Measurements from ENCODE around the gene DDX59. TPM values are rescaled to one million over a fixed set of nuclear protein-coding genes. Genes with fewer than 3 reads are reported as not detected.

DDX59 gene
- total RNA-seq, 1 experiment from 2014 or later: 19.3 TPM

GRCh38 chr1:200625381-200625824, 44.3 kb downstream of the DDX59 start:
- BruUV-seq (replicated peaks): no TSS peak
- no peak overlapping the region for H3K4me3 Mint-ChIP-seq (ENCODE audit: low read depth, unreplicated experiment)
- no peaks in the 10 kb centered on the region for H3K27me3 Mint-ChIP-seq (ENCODE audit: unreplicated experiment)
- peaks cover 9% of the 10 kb centered on the region for H3K4me1 Mint-ChIP-seq (ENCODE audit: low read depth, unreplicated experiment)
- intact Hi-C loops (cut with micrococcal nuclease; ENCODE audit: unreplicated experiment): no loop called here
- H3K36me3 Mint-ChIP-seq (ENCODE audit: insufficient read depth, unreplicated experiment): peaks cover 10% of the 10 kb centered on the region
- DNase-seq: no peak
- H3K9me3 Mint-ChIP-seq (ENCODE audit: low read depth, unreplicated experiment): no peaks in the 10 kb centered on the region
- no peak for TF ChIP-seq CTCF (IDR thresholded peaks at IDR 0.05; ENCODE audit: unreplicated experiment)
- no peak overlapping the region for H3K27ac Mint-ChIP-seq (ENCODE audit: unreplicated experiment)
- CTCF ChIA-PET: interaction anchor here (0.6 to 0.9 kb wide), 3 partner anchors 36 to 387 kb away, joined by 3 to 7 read pairs (median 5); no protein-coding TSS in a partner anchor

GRCh38 chr1:200624679-200625335, 44.9 kb downstream of the DDX59 start:
- BruUV-seq (replicated peaks): no TSS peak
- intact Hi-C loops (cut with micrococcal nuclease; ENCODE audit: unreplicated experiment): loop anchor here (5.0 kb wide), 3 partner anchors 42 to 487 kb away; partner anchors contain the start of genes CACNA1S and DDX59
- no peak overlapping the region for H3K4me3 Mint-ChIP-seq (ENCODE audit: low read depth, unreplicated experiment)
- CTCF ChIA-PET: interaction anchor here (0.6 to 0.9 kb wide), 3 partner anchors 36 to 388 kb away, joined by 3 to 7 read pairs (median 5); no protein-coding TSS in a partner anchor
- no peak overlapping the region for H3K27ac Mint-ChIP-seq (ENCODE audit: unreplicated experiment)
- TF ChIP-seq CTCF (IDR thresholded peaks at IDR 0.05; ENCODE audit: unreplicated experiment): no peak
- no peaks in the 10 kb centered on the region for H3K27me3 Mint-ChIP-seq (ENCODE audit: unreplicated experiment)
- DNase-seq: no peak
- H3K36me3 Mint-ChIP-seq (ENCODE audit: insufficient read depth, unreplicated experiment): peaks cover 16% of the 10 kb centered on the region
- H3K4me1 Mint-ChIP-seq (ENCODE audit: low read depth, unreplicated experiment): peaks cover 6% of the 10 kb centered on the region
- H3K9me3 Mint-ChIP-seq (ENCODE audit: low read depth, unreplicated experiment): no peaks in the 10 kb centered on the region

GRCh38 chr1:200620273-200621131, 49.2 kb downstream of the DDX59 start, which contains the start of gene KIF14:
Gene KIF14, minus strand, starts transcription at chr1:200620751. Its CDS starts 2,028 bp downstream, at chr1:200618723.
- TSS peak; percentile 65 for BruUV-seq (replicated peaks)
- peaks cover 26% of the 10 kb centered on the region for H3K36me3 Mint-ChIP-seq (ENCODE audit: insufficient read depth, unreplicated experiment)

More at GRCh38 chr1:200620273-200621131, 49.2 kb downstream of the DDX59 start, which contains the start of gene KIF14:
- Mint-ChIP-seq H3K27ac (ENCODE audit: unreplicated experiment) (peak within 1 kb of the TSS; percentile 97), H3K27me3 (ENCODE audit: unreplicated experiment) (no peaks in the 10 kb centered on the region), H3K9me3 (ENCODE audit: low read depth, unreplicated experiment) (no peaks in the 10 kb centered on the region), H3K4me3 (ENCODE audit: low read depth, unreplicated experiment) (peak within 1 kb of the TSS; percentile 97), H3K4me1 (ENCODE audit: low read depth, unreplicated experiment) (peaks cover 18% of the 10 kb centered on the region)
- DNase-seq: peak; percentile 98
- intact Hi-C loops (cut with micrococcal nuclease; ENCODE audit: unreplicated experiment): loop anchor here (5.0 kb wide), 3 partner anchors 47 to 492 kb away; partner anchors contain the start of genes CACNA1S and DDX59
- CTCF ChIA-PET: interaction anchor here (0.6 to 2.1 kb wide), 4 partner anchors 36 to 319 kb away, joined by 3 to 24 read pairs (median 4); partner anchors contain the start of gene DDX59
- no peak for TF ChIP-seq CTCF (IDR thresholded peaks at IDR 0.05; ENCODE audit: unreplicated experiment)
